HG02885 (cell line): Measurements from ENCODE around the gene FOXJ3.
"Not testable (repeated sequence)": the region's sequence is repeated elsewhere in the genome, so short reads cannot be mapped to it uniquely, and the experiment has no call there.

ENCODE experiments used
- ATAC-seq: cut with Tn5 transposase; IDR thresholded peaks from one replicate; pipeline ENCODE4 v1.9.1; 2021; ENCODE audit warnings: mild to moderate bottlenecking; ENCODE audit not compliant: unreplicated experiment, poor library complexity

Gene FOXJ3

DNA sequence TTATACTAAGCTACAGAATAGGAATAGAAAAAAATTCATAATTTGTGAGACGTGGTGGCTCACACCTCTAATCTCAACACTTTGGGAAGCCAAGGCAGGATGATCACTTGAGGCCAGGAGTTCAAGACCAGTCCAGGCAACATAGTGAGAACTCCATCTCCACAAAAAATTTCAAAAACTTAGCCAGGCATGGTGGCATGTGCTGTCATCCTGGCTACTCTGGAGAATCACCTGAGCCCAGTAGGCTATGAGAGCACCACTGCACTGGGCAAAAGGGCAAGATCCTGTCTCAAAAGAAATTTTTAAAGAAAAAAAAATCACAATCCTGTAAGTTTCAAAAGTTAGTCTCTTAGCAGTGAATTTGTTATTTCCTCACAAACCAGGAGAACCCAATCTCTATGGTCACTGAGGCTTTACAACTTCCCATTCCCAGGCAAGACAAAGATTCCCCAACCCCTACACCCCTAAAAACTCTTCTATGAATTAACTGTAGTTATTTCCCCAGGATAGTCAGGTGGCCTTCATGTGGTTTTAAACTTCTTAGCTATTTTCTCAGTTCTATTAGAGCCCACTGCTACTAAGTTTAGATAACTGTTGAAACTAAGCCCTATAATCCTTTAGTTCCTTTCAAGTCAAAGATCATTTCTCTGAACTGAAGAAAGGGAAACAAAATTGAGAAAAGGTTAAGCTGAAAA, 74.5 kb downstream of the FOXJ3 start:
- ATAC-seq: no peak

DNA sequence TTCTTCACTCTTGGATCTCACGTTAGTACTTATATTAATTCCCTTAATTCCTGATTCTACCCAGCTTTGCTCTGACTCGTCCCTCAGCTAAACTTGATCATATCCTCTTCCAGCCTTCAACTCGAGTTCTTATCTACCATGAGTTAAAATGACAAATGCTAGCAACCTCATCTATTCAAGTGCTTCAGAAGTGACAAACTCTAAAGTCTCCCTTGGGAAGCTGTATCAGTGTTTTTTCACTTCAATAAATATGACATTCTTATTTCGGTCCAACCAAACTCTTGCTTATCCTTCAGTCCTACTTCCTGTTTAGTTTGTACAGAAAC, 75.3 kb downstream of the FOXJ3 start:
- no peak for ATAC-seq

DNA sequence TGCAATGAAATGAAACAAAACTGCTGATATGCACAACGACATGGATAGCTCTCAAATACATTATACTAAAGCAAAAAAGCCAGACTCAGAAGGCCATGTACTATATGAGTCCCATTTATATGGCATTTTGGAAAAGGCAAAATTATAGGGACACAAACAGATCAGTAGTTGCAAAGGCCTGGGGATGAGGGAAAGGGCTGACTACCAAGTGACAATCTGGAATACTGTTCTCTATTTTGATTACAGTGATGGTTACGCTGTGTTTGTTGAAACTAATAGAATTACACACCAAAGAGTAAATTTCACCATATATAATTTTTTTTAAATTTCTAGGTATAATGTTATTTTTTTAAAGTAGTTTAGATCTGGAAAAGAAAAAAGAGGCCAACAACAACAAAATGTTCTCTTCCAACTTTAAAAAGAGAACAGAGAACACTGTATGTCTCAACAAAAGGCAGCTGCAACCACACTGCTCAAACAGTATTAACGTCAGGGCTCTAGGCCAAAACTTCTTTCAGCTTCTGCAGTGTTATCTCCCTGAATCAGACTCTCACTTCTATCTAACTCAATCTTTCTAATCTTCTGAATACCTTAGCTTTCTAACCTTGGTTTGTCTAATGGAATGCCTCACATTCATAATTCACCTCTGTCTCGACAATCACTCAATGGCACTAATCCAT, 75.8 kb downstream of the FOXJ3 start:
- peak; percentile 63 for ATAC-seq

DNA sequence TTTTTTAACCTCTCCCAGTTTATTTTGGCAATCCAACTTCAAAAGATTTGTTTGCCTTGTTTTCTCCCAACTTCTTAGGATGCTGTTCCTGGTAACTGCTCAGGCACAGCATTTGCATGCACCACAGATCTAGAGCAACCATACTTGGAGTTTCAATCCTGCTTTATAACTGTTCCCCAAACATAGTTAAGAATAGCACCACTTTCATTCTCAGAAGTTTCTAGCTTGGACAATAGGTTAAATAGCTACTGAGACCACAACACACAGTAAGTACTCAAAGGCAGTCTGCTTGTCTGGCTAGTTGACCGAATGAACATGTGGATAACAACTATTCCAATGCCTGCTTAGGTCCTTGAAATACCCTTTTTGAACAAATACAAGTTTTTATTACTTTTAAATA, 76.8 kb downstream of the FOXJ3 start:
- no peak for ATAC-seq

DNA sequence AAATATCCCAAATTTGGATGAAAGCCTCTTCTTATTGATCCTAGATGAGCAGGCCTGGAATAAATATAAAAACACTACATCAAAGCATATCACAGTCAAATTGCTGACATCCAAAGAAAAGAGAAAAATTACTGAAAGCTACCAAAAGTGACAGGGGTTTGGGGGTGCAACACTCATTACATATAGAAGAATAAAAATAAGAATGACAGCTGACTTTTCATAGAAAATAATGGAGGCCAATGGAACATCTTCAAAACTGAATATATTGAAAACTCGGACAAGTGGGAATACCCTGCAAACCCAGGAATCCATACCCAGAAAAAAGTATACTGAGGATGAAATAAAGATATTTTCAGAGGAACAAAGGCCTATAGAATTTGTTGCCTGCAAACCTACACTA, 84.0 kb downstream of the FOXJ3 start:
- no peak for ATAC-seq

DNA sequence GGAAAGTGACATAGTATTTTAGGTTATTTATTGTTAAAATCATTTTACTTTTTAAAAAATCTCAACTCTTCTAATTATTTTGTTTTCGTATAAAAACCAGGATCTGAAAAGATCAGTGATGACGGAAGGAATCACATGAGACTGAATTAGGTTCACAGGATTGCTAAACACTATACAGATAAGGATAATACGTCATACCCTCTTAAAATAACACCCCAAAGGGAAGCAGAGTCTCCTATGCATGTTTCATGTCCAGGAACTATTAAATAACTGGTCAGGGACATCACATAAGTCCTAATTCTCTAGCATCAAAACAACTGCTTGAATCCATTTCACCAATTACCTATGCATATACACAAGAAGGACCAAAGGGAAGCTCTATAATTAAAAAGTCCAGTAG, 84.9 kb downstream of the FOXJ3 start:
- no peak for ATAC-seq

DNA sequence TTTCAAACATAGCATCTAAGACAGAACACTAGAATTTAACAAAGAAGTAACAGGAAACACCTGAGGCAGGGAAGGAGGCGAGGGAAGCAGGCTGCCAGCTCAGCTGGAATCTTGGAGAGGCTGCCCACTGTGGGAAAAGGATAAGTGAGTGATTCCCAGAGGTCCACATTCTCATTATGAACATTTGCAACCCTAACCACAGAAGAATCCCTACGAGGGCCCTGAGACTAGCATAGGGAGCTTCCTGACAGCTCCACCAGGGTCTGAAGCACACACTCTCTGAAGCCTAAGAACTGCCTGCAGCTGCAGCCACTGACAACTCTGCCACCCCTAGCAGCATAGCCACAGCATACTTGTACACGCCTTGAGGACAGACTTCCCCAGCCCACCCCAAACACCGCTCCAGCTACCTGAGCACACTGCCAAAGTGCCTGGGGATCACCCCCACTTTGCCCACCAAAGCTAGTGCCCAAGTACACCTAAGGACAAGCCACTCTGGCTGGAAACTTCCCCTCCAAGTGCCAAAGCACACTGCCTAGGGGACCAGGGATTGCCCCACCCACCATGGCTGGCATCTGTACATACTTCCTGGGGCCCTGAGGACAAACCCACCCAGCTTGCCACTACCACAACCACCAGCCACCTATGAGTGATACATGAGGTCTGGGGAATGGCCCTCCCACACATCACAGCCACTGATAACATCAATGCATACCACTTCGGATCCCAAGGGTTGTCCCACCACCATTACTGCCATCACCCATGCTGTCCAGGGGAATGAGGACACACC, 93.9 kb downstream of the FOXJ3 start:
- no peak for ATAC-seq

DNA sequence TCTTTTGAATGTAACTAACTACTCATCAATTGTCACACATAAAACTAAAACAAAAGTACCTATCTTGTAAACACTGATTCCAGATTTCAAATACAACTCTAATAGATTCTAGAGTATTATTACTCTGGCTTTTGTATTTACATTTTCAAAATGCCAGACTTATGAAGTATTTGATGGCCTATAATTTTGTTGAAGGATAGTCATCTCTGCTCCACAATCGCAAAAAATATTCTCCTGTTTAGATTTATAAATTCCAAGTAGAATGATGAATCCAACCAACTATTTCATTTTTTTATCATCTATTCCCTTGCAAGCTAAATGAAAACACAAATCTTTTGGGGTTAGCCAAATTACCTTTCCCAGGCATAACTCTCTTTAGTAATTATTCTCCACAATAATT, 95.5 kb downstream of the FOXJ3 start:
- ATAC-seq: no peak

DNA sequence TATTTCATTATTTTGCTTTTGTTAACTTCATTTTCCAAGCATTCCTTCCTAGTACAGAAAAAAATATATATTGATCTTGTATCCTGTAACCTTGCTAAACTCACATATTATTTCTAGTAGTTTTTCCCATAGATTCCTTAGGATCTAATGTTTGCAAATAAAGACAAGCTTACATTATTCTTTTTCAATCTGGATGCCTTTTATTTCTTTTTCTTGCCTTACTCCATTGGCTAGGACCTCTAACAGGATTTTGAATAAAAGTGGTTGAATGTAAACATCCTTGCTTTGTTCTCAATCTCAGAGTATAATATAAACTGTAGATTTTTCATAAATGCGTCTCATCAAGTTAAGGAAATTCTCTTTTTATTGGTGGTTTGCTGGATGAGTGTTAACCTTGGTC, 96.0 kb downstream of the FOXJ3 start:
- no peak for ATAC-seq

DNA sequence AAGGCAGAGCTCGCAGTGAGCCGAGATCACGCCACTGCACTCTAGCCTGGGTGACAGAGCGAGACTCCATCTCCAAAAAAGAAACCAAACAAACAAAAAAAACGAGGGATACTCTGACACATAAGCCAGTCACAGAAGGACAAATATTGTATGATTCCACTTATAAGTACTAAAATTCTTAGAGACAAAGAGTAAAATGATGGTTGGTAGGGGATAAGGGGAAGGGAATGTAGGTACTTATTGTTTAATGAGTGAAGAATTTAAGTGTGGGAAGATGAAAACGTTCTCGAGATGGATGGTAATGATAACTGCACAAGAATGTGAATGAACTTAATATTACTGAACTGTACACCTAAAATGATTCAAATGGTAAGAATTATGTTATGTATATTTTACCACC, 103.8 kb downstream of the FOXJ3 start:
- ATAC-seq: no peak

DNA sequence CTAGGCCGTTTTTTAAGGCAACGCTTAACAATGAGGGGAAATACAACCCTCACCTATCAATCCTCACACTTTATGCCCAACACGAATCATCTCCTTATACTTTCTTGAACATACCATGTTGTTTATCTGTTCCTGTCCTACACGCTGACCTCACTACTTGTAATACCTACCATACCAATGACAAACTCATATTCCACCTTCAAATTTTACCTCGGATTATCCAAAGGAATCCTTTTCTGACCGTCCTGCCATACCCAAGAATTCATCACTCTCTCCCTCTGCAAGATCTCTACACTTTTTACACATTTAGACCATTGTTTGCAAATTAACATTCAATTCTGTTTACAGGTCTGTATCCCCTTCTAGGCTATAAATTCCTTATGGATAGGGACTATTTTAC, 106.1 kb downstream of the FOXJ3 start:
- no peak for ATAC-seq

DNA sequence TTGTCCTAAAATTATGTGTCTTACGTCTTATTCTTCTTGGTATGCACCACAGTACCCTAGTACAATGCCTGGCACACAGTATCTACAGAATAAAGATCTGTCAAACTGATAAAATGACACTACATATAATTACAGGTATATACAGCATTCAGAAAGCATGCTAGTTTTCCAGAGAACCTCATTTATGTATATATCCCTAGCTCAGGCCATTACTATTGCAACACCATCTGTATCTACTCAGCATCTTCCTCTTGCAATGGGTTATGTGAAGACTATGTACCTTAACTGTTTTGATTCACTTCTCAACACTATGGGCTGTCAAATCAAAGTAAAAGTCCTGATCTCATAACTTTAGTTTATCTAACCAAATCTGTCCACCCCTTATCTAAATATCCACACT, 112.0 kb downstream of the FOXJ3 start:
- ATAC-seq: no peak

DNA sequence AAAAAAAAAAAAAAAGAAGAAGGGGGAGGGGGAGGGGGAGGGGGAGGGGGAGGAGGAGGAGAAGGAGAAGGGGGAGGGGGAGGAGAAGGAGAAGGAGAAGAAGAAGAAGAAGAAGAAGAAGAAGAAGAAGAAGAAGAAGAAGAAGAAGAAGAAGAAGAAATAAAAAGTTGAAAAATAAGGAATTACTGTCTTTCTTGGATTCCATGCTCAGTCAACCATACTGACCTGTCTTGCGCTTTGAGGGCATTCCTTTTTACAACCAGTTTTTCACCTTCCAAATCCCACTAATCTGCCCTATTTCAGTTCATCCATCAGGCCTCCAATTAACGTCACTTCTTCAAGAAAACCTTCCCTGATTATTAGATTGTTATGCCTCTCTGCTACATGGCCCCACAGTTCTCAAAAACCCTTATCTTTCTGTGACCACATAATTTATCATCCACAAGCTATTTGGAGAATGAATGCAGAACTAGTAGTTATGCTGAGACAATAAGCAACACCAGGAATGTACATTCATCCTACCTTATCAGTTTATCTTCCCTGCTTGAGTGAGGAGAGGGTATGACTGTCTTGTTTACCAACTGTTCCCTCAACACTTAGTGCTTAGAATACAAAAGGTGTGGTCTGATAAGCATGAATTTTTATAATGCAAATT, 113.0 kb downstream of the FOXJ3 start:
- ATAC-seq: no peak

DNA sequence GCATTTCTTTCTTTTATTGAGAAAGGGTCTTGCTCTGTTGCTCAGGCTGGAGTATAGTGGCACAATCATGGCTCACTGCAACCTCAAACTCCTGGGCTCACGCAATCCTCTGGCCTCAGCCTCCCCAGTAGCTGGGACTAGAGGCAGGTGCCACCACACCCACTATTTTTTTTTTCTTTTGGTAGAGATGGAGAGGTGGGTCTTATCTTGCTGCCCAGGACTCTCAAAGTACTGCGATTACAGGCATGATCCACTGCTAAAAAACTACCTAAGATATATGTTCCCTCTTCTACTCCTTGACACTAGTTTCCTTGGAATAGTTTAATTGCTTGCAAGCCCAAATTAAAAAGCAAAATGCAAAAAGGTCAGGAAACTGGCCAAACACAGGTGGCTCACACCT, 113.6 kb downstream of the FOXJ3 start:
- ATAC-seq: no peak

DNA sequence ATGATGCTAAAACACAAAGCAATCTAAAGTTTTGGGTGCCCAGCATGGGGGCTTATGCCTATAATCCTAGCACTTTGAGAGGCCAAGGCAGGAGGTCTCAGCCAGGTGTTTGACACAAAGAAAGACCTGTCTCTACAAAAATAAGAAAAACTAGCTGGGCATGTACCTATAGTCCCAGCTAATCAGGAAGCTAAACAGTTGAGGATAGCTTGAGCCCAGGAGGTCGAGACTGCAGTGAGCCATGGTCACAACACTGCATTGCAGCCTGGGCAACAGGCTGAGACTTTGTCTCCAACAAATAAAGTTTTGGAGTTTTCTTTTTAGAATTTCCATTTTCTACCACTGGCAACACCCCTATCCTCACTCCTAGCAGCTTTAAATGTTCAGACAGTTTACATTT, 115.4 kb downstream of the FOXJ3 start:
- no peak for ATAC-seq

DNA sequence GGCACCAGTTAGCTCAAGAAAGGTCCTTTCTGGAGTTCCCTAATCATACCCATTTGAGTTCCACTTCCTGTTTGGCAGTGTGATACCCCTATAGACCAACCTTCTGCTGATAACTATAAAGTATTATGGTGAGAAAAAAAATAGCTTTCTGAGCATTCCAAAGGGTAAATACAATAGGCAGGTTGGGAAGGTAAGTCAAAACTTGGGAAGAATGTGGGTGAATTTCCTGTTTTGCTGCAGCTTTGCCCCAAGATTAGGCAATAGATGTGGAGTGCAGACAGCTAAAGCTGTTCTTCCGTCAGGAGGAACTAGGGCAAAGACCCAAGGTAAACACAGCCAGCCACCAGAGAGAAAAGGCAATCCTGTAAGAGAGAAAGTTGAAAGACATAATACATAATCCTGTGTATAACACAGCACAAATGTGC, 120.6 kb downstream of the FOXJ3 start:
- no peak for ATAC-seq

DNA sequence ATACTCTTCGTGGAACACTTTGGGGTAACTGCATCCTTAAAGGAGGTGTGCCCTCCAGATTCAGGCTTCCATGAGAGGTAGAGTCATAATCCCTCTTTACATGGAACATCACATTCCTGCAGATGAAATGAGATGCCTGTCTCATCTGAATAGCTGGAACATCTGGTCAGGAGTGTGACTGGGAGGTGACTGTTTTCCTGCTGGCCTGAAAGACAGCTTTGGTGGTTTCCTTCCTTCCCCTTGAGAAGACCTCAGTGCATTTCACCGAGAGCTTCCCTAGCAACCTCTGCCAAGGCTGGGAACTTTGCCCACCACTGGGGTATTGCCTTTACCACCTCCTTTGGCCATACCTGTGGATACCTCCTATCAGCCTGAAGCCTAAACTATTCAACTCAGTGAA, 123.8 kb downstream of the FOXJ3 start:
- no peak for ATAC-seq

DNA sequence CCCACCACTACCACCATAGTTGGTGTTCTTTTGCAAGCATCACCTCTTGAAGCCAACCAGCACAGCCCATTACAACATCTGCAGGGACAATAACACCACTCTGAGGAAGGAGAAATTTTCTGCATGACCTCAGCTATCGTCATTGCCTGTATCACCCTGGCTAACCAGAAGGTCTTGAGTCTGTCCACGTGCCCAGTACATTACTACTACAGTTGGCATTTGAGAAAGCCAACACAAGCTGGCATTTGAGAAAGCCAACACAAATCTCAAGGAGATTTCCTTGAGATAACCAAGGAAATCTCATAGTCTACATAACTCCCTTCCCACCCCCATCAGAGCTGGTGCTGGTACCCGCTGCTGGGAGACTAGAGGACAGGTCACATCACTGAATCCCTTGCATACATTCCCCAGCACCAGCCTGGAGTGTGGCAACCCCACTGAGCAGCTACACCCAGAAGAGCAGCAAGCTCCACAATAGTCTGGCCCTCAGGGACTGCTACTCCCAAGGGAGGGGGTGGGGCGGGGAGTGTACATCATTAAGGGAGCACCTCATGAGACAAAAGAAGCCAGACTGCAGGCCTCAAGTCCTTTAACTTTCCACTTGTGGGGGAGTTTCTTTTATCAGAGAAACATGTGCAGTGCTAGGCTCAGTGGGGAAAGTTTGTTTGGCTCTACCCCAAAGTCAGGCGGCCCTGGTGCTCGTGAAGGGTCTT, 124.5 kb downstream of the FOXJ3 start:
- no peak for ATAC-seq

DNA sequence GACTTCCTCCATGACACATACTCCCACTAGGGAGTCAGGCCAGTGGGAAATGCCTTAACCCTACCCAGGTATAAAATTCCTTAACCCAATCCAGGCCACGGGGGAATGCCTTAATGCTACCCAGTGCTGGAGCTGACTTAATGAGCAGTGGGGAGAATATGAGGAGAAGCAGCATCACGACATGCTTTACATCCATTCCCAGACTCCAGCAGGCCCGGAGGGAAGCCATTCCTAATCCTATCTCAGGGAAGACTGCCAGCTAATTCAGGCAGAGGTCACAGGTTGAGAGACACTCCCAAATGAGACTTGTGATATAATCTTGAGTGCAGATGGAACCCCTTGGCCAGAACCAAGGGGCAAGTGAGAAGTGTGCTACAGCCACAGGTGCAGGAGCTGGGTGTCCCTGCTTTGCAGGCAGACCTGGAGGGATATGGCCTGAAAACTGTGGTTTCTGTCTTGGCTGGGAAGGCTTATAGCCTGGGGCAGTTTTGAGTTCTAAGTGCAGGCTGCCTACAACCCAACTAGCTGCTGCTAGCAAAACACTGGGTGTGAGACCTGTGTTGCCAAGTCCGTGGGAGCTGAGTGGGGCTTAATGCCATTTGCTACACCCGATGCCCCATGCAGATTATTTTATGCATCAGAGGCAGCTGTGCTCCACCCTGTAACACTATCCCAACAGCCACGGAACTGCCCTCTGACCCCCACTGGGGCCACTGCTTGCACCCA, 125.3 kb downstream of the FOXJ3 start:
- ATAC-seq: no peak

DNA sequence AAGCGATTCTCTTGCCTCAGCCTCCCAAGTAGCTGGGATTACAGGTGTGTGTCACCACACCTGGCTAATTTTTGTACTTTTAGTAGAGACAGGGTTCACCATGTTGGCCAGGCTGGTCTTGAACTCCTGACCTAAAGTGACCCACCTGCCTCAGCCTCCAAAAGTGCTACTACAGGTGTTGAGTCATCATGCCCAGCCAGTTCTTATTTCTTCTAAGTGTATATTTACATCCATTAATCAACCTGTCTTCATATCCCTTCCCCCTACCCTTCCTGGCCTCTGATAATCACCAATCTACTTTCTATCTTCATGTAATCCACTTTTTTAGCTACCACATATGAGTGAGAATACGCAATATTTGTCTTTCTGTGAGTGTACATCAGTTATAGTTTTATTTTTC, 128.1 kb downstream of the FOXJ3 start:
- ATAC-seq: not testable (repeated sequence)
